ENCODE measurements around the gene EIF2AK2.

The EIF2AK2 gene

GRCh38 chr2:37061013-37061711 lies 95.6 kb downstream of the EIF2AK2 start:
- no peak overlapping the region for H3K27ac ChIP-seq
- no peak for TF ChIP-seq CTCF (IDR thresholded peaks at IDR 0.05)
- TF ChIP-seq ZFX (IDR thresholded peaks at IDR 0.05; ENCODE audit: borderline replicate concordance) = no peak

- no peak overlapping the region for H3K27ac ChIP-seq
- no peak for TF ChIP-seq CTCF (IDR thresholded peaks at IDR 0.05)
- no peak for TF ChIP-seq ZFX (IDR thresholded peaks at IDR 0.05; ENCODE audit: borderline replicate concordance)
Measured at GRCh38 chr2:37060446-37060845, 96.3 kb downstream of the EIF2AK2 start.

GRCh38 chr2:37059841-37060240 lies 96.9 kb downstream of the EIF2AK2 start:
- H3K27ac ChIP-seq = no peak overlapping the region
- no peak for TF ChIP-seq CTCF (IDR thresholded peaks at IDR 0.05)

DNA sequence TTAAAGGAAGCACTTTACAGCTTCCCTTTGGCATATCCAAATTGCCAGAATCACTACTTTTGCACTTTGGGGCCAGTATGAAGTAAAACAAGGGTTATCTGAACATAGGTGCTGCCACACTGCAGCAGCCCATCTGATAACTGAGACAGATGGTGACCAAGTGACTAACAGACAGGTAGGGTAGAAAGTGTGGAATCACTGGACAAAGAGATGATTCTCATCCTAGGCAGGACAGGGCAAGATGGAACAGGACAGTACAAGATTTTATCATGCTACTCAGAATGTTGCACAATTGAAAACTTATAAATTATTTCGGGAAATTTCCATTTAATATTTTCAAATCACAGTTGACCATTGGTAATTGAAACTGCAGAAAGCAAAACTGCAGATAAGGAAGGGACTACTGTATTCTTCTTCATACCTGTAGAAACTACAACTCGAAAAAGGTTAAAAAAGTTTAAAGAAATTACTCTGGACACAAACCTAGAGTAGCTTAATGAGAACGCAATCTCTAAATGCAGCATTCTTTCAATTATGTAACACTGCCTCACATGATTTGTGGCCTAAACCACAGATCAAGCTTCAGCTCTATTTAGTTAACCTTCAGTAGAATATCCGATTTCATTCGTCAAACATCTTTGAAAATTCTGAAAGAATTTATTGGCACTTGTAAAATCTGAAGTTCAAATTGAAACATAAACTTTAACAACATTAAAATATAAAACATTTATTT lies 104.0 kb downstream of the EIF2AK2 start:
- no peak for TF ChIP-seq ZFX (IDR thresholded peaks at IDR 0.05; ENCODE audit: borderline replicate concordance)
- TF ChIP-seq CTCF (IDR thresholded peaks at IDR 0.05) = no peak
- no peak overlapping the region for H3K27ac ChIP-seq

Measured in 22Rv1 (cell line).